ENCODE measurements around the gene IL6.

Gene IL6

DNA sequence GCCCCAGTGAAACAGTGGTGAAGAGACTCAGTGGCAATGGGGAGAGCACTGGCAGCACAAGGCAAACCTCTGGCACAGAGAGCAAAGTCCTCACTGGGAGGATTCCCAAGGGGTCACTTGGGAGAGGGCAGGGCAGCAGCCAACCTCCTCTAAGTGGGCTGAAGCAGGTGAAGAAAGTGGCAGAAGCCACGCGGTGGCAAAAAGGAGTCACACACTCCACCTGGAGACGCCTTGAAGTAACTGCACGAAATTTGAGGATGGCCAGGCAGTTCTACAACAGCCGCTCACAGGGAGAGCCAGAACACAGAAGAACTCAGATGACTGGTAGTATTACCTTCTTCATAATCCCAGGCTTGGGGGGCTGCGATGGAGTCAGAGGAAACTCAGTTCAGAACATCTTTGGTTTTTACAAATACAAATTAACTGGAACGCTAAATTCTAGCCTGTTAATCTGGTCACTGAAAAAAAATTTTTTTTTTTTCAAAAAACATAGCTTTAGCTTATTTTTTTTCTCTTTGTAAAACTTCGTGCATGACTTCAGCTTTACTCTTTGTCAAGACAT, 574 bp upstream of the IL6 start:
- in situ Hi-C loops (cut with HindIII; ENCODE audit: low pct_unique_long_range_greater_than_20kb, low sequenced_read_pairs), result no loop called here
- TF ChIP-seq JUND (IDR thresholded peaks at IDR 0.05; ENCODE audit: low read depth), result no peak
- DNase-seq (ENCODE audit: low read depth in 1 of 2, low spot score in 1 of 2), result peak; percentile 82 to 83

DNA sequence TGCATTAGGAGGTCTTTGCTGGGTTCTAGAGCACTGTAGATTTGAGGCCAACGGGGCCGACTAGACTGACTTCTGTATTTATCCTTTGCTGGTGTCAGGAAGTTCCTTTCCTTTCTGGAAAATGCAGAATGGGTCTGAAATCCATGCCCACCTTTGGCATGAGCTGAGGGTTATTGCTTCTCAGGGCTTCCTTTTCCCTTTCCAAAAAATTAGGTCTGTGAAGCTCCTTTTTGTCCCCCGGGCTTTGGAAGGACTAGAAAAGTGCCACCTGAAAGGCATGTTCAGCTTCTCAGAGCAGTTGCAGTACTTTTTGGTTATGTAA, 675 bp downstream of the IL6 start:
- no peak for TF ChIP-seq JUND (IDR thresholded peaks at IDR 0.05; ENCODE audit: low read depth)
- in situ Hi-C loops (cut with HindIII; ENCODE audit: low pct_unique_long_range_greater_than_20kb, low sequenced_read_pairs), result no loop called here
- DNase-seq (ENCODE audit: low read depth in 1 of 2, low spot score in 1 of 2), result no peak

GRCh38 chr7:22728401-22729029, 1.5 kb downstream of the IL6 start:
- in situ Hi-C loops (cut with HindIII; ENCODE audit: low pct_unique_long_range_greater_than_20kb, low sequenced_read_pairs), result no loop called here
- no peak for TF ChIP-seq JUND (IDR thresholded peaks at IDR 0.05; ENCODE audit: low read depth)
- peak in 1 of 2 experiments; percentile 64 for DNase-seq (ENCODE audit: low read depth in 1 of 2, low spot score in 1 of 2)

DNA sequence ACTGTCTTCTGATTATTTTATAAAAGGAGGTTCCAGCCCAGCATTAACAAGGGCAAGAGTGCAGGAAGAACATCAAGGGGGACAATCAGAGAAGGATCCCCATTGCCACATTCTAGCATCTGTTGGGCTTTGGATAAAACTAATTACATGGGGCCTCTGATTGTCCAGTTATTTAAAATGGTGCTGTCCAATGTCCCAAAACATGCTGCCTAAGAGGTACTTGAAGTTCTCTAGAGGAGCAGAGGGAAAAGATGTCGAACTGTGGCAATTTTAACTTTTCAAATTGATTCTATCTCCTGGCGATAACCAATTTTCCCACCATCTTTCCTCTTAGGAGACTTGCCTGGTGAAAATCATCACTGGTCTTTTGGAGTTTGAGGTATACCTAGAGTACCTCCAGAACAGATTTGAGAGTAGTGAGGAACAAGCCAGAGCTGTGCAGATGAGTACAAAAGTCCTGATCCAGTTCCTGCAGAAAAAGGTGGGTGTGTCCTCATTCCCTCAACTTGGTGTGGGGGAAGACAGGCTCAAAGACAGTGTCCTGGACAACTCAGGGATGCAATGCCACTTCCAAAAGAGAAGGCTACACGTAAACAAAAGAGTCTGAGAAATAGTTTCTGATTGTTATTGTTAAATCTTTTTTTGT, 2.3 kb downstream of the IL6 start:
- DNase-seq (ENCODE audit: low read depth in 1 of 2, low spot score in 1 of 2), result no peak
- TF ChIP-seq JUND (IDR thresholded peaks at IDR 0.05; ENCODE audit: low read depth), result no peak
- in situ Hi-C loops (cut with HindIII; ENCODE audit: low pct_unique_long_range_greater_than_20kb, low sequenced_read_pairs), result no loop called here

DNA sequence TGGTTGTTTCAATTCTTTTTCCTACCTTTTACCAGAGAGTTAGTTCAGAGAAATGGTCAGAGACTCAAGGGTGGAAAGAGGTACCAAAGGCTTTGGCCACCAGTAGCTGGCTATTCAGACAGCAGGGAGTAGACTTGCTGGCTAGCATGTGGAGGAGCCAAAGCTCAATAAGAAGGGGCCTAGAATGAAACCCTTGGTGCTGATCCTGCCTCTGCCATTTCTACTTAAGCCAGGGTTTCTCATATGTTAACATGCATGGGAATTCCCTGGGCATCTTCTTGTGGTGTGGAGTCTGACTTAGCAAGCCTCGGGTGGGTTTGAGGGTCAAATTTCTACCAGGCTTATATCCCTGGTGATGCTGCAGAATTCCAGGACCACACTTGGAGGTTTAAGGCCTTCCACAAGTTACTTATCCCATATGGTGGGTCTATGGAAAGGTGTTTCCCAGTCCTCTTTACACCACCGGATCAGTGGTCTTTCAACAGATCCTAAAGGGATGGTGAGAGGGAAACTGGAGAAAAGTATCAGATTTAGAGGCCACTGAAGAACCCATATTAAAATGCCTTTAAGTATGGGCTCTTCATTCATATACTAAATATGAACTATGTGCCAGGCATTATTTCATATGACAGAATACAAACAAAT, 3.2 kb downstream of the IL6 start:
- in situ Hi-C loops (cut with HindIII; ENCODE audit: low pct_unique_long_range_greater_than_20kb, low sequenced_read_pairs), result no loop called here
- no peak for TF ChIP-seq JUND (IDR thresholded peaks at IDR 0.05; ENCODE audit: low read depth)
- DNase-seq (ENCODE audit: low read depth in 1 of 2, low spot score in 1 of 2), result no peak

- in situ Hi-C loops (cut with HindIII; ENCODE audit: low pct_unique_long_range_greater_than_20kb, low sequenced_read_pairs), result no loop called here
- DNase-seq (ENCODE audit: low read depth in 1 of 2, low spot score in 1 of 2), result peak in 1 of 2 experiments; percentile 37
- TF ChIP-seq JUND (IDR thresholded peaks at IDR 0.05; ENCODE audit: low read depth), result no peak
These were observed 4.1 kb downstream of the IL6 start for GRCh38 chr7:22730921-22731654.

DNA sequence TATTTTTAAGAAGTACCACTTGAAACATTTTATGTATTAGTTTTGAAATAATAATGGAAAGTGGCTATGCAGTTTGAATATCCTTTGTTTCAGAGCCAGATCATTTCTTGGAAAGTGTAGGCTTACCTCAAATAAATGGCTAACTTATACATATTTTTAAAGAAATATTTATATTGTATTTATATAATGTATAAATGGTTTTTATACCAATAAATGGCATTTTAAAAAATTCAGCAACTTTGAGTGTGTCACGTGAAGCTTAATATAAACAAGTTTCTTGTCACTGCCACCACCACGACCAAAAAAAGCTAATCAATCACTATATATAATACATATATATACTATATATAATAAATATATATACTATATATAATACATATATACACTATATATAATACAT, 4.8 kb downstream of the IL6 start:
- no peak for TF ChIP-seq JUND (IDR thresholded peaks at IDR 0.05; ENCODE audit: low read depth)
- no peak for DNase-seq (ENCODE audit: low read depth in 1 of 2, low spot score in 1 of 2)
- in situ Hi-C loops (cut with HindIII; ENCODE audit: low pct_unique_long_range_greater_than_20kb, low sequenced_read_pairs), result no loop called here

GRCh38 chr7:22732556-22733126, 5.6 kb downstream of the IL6 start:
- peak in 1 of 2 experiments; percentile 72 for DNase-seq (ENCODE audit: low read depth in 1 of 2, low spot score in 1 of 2)
- TF ChIP-seq JUND (IDR thresholded peaks at IDR 0.05; ENCODE audit: low read depth), result no peak
- in situ Hi-C loops (cut with HindIII; ENCODE audit: low pct_unique_long_range_greater_than_20kb, low sequenced_read_pairs), result no loop called here

GRCh38 chr7:22733761-22734160, 6.8 kb downstream of the IL6 start:
- DNase-seq (ENCODE audit: low read depth in 1 of 2, low spot score in 1 of 2), result no peak
- in situ Hi-C loops (cut with HindIII; ENCODE audit: low pct_unique_long_range_greater_than_20kb, low sequenced_read_pairs), result no loop called here
- TF ChIP-seq JUND (IDR thresholded peaks at IDR 0.05; ENCODE audit: low read depth), result no peak

DNA sequence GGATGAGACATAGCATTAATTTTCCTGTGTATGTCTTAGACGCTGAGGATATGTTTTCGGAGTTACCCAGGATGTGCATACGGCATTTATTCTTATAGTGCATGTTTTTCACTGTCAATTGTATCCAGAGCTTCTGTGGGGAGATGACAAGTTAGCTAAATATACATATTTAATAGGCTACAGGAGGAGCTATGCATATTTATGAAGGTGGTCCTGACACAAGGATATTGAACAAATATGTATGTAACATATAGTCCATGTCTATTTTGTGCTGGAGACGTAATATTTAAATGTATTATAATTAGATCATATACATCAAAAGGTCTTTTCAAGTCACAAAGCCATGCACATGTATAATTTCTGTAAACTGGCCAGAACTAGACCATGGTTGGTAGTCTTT, 16.0 kb downstream of the IL6 start:
- DNase-seq (ENCODE audit: low read depth in 1 of 2, low spot score in 1 of 2), result no peak
- no peak for TF ChIP-seq JUND (IDR thresholded peaks at IDR 0.05; ENCODE audit: low read depth)
- in situ Hi-C loops (cut with HindIII; ENCODE audit: low pct_unique_long_range_greater_than_20kb, low sequenced_read_pairs), result no loop called here

GRCh38 chr7:22751341-22751740, 24.3 kb downstream of the IL6 start:
- DNase-seq (ENCODE audit: low read depth in 1 of 2, low spot score in 1 of 2), result no peak
- no peak for TF ChIP-seq JUND (IDR thresholded peaks at IDR 0.05; ENCODE audit: low read depth)
- in situ Hi-C loops (cut with HindIII; ENCODE audit: low pct_unique_long_range_greater_than_20kb, low sequenced_read_pairs), result no loop called here

DNA sequence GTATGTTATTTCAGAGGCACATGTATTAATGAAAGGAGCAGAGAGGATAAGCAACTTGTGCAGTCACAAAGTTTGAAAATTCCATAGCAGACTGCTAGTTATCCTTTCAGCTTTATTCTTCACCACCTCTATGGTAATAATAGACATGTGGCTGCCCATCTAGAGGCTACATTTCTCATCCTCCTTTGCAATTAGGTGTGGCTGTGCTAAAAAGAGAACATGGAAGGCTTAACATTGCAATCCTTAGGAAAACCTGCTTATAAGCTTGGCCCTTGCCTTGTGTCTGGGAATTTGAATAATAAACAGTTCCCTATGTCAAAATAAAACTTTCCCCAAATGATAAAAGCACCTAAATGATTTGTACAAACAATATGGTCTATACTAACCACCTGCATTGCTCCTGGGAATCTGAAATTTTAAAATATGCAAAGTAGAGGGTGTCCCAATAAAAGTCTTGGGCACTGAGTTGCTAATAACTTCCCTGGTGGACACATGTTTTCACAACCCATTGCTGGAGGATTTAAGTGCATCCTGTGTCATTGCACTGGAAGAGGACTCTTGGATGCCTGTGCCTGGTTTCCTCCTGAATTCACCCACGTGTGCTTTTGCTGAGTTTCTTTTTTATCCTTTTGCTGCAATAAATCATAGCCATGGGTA, 30.5 kb downstream of the IL6 start:
- TF ChIP-seq JUND (IDR thresholded peaks at IDR 0.05; ENCODE audit: low read depth), result no peak
- DNase-seq (ENCODE audit: low read depth in 1 of 2, low spot score in 1 of 2), result no peak
- in situ Hi-C loops (cut with HindIII; ENCODE audit: low pct_unique_long_range_greater_than_20kb, low sequenced_read_pairs), result no loop called here
